Measurements from ENCODE around the gene NPAS2.
A peak's percentile ranks its signal among the peaks of the same experiment; 100 is the strongest.

DNA sequence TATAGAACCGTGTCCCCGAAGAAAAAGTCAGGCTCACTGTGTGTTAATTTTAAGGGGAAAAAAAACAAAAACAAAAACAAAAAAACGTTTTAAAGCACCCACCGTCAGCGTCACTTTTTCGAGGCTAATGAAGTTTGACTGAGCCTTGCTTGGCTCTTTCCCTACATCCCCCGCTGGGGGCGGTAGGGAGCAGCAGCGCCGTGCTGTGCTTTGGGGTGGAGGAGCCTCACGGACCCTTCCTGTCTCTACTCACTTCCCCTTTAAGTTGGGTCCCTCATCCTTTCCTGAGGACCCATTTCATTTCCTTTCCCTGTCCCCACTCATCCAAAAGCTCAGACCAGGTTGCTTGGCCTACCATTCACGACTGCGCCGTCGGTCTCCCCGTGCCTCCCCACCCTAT is 99.4 kb downstream of the NPAS2 start:
- TF ChIP-seq, protein P1, sequence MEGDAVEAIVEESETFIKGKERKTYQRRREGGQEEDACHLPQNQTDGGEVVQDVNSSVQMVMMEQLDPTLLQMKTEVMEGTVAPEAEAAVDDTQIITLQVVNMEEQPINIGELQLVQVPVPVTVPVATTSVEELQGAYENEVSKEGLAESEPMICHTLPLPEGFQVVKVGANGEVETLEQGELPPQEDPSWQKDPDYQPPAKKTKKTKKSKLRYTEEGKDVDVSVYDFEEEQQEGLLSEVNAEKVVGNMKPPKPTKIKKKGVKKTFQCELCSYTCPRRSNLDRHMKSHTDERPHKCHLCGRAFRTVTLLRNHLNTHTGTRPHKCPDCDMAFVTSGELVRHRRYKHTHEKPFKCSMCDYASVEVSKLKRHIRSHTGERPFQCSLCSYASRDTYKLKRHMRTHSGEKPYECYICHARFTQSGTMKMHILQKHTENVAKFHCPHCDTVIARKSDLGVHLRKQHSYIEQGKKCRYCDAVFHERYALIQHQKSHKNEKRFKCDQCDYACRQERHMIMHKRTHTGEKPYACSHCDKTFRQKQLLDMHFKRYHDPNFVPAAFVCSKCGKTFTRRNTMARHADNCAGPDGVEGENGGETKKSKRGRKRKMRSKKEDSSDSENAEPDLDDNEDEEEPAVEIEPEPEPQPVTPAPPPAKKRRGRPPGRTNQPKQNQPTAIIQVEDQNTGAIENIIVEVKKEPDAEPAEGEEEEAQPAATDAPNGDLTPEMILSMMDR (conservative IDR thresholded peaks at IDR 0.05 in 1 of 2, IDR thresholded peaks at IDR 0.05 in 1 of 2; ENCODE audit: low read depth in 1 of 2, low read length in 2 of 2): peak in 1 of 2 donors; percentile 45
- TF ChIP-seq EZH2 (IDR thresholded peaks at IDR 0.05; ENCODE audit: low read length, missing control alignments): no peak
